ENCODE measurements around the gene RAI1. TPM values are rescaled to one million over a fixed set of nuclear protein-coding genes. Genes with fewer than 3 reads are reported as not detected.

The RAI1 gene
- total RNA-seq, 1 donor from 2014 or later, result 39.1 TPM

GRCh38 chr17:17844079-17844478 is 162.8 kb downstream of the RAI1 start:
- Histone ChIP-seq H3K27ac (ENCODE audit: low read depth, low read length) (no peak overlapping the region), H4K20me1 (ENCODE audit: insufficient read depth, low read length) (no peaks in the 10 kb centered on the region), H3K4me3 (ENCODE audit: insufficient read depth, low read depth, low read length) (no peak overlapping the region), H2AFZ (ENCODE audit: low read depth, low read length) (no peak overlapping the region), H3K4me2 (ENCODE audit: low read length) (no peak overlapping the region), H3K79me2 (ENCODE audit: insufficient read depth, low read length) (no peaks in the 10 kb centered on the region), H3K4me1 (ENCODE audit: insufficient read depth, low read length) (peaks cover 19% of the 10 kb centered on the region), H3K36me3 (ENCODE audit: insufficient read depth, low read length) (no peaks in the 10 kb centered on the region), H3K27me3 (ENCODE audit: insufficient read depth, low read length) (no peaks in the 10 kb centered on the region), H3K9ac (ENCODE audit: low read length) (no peak overlapping the region), H3K9me3 (ENCODE audit: insufficient read depth, low read depth, low read length) (no peaks in the 10 kb centered on the region)
- Mint-ChIP-seq H3K4me1 (ENCODE audit: low read depth, unreplicated experiment) (peaks cover 9% of the 10 kb centered on the region), H3K4me3 (ENCODE audit: unreplicated experiment) (no peak overlapping the region), H3K36me3 (ENCODE audit: low read depth, unreplicated experiment) (peaks cover 2% of the 10 kb centered on the region), H3K9me3 (ENCODE audit: unreplicated experiment) (no peaks in the 10 kb centered on the region), H3K27ac (ENCODE audit: unreplicated experiment) (no peak overlapping the region), H3K27me3 (ENCODE audit: low read depth, unreplicated experiment) (no peaks in the 10 kb centered on the region)
- DNase-seq (ENCODE audit: low read depth) (no peak), FAIRE-seq (no peak)
- no peak for TF ChIP-seq CTCF (IDR thresholded peaks at IDR 0.05; ENCODE audit: insufficient read depth, low read depth, low read length)
- TF ChIP-seq EZH2 (IDR thresholded peaks at IDR 0.05; ENCODE audit: insufficient read depth, low read length), result no peak

DNA sequence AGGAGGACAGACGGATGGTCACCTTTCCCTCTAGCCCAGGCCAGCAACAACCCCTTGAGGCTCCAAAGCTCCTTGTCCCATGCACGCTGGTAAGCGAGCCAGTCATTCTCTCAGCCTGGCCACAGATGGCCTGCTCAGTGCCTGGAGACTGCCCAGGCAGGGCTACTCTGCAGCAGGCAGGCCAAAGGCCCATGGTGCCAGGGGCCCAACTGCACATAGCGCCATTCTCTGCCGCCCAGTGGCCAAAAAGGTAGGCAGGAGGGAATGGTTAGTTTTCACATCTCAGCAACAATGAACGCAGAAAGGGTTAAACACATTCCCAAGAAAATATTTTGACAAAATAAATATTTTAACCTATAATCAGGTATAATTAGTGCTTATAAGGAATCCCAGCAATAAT is 163.2 kb downstream of the RAI1 start:
- FAIRE-seq (no peak), DNase-seq (ENCODE audit: low read depth) (no peak)
- Histone ChIP-seq H3K9me3 (ENCODE audit: insufficient read depth, low read depth, low read length) (no peaks in the 10 kb centered on the region), H4K20me1 (ENCODE audit: insufficient read depth, low read length) (no peaks in the 10 kb centered on the region), H3K4me1 (ENCODE audit: insufficient read depth, low read length) (peaks cover 16% of the 10 kb centered on the region), H3K36me3 (ENCODE audit: insufficient read depth, low read length) (no peaks in the 10 kb centered on the region), H2AFZ (ENCODE audit: low read depth, low read length) (no peak overlapping the region), H3K27ac (ENCODE audit: low read depth, low read length) (no peak overlapping the region), H3K4me3 (ENCODE audit: insufficient read depth, low read depth, low read length) (no peak overlapping the region), H3K4me2 (ENCODE audit: low read length) (no peak overlapping the region), H3K9ac (ENCODE audit: low read length) (no peak overlapping the region), H3K27me3 (ENCODE audit: insufficient read depth, low read length) (no peaks in the 10 kb centered on the region), H3K79me2 (ENCODE audit: insufficient read depth, low read length) (no peaks in the 10 kb centered on the region)
- Mint-ChIP-seq H3K36me3 (ENCODE audit: low read depth, unreplicated experiment) (peaks cover 2% of the 10 kb centered on the region), H3K4me1 (ENCODE audit: low read depth, unreplicated experiment) (peaks cover 7% of the 10 kb centered on the region), H3K27ac (ENCODE audit: unreplicated experiment) (no peak overlapping the region), H3K4me3 (ENCODE audit: unreplicated experiment) (no peak overlapping the region), H3K9me3 (ENCODE audit: unreplicated experiment) (no peaks in the 10 kb centered on the region), H3K27me3 (ENCODE audit: low read depth, unreplicated experiment) (no peaks in the 10 kb centered on the region)
- no peak for TF ChIP-seq EZH2 (IDR thresholded peaks at IDR 0.05; ENCODE audit: insufficient read depth, low read length)
- TF ChIP-seq CTCF (IDR thresholded peaks at IDR 0.05; ENCODE audit: insufficient read depth, low read depth, low read length), result no peak

- Histone ChIP-seq H3K9me3 (ENCODE audit: insufficient read depth, low read depth, low read length) (no peaks in the 10 kb centered on the region), H3K4me3 (ENCODE audit: insufficient read depth, low read depth, low read length) (no peak overlapping the region), H3K9ac (ENCODE audit: low read length) (no peak overlapping the region), H3K4me2 (ENCODE audit: low read length) (no peak overlapping the region), H2AFZ (ENCODE audit: low read depth, low read length) (no peak overlapping the region), H3K27ac (ENCODE audit: low read depth, low read length) (no peak overlapping the region), H3K36me3 (ENCODE audit: insufficient read depth, low read length) (no peaks in the 10 kb centered on the region), H3K27me3 (ENCODE audit: insufficient read depth, low read length) (no peaks in the 10 kb centered on the region), H4K20me1 (ENCODE audit: insufficient read depth, low read length) (no peaks in the 10 kb centered on the region), H3K4me1 (ENCODE audit: insufficient read depth, low read length) (peaks cover 14% of the 10 kb centered on the region), H3K79me2 (ENCODE audit: insufficient read depth, low read length) (no peaks in the 10 kb centered on the region)
- H3K9me3 Mint-ChIP-seq (ENCODE audit: unreplicated experiment), result no peaks in the 10 kb centered on the region
- peaks cover 11% of the 10 kb centered on the region for H3K4me1 Mint-ChIP-seq (ENCODE audit: low read depth, unreplicated experiment)
- no peak overlapping the region for H3K27ac Mint-ChIP-seq (ENCODE audit: unreplicated experiment)
- no peak for FAIRE-seq
- TF ChIP-seq CTCF (IDR thresholded peaks at IDR 0.05; ENCODE audit: insufficient read depth, low read depth, low read length), result no peak
- no peak for TF ChIP-seq EZH2 (IDR thresholded peaks at IDR 0.05; ENCODE audit: insufficient read depth, low read length)
- H3K27me3 Mint-ChIP-seq (ENCODE audit: low read depth, unreplicated experiment), result no peaks in the 10 kb centered on the region
- peaks cover 3% of the 10 kb centered on the region for H3K36me3 Mint-ChIP-seq (ENCODE audit: low read depth, unreplicated experiment)
- DNase-seq (ENCODE audit: low read depth), result no peak
- H3K4me3 Mint-ChIP-seq (ENCODE audit: unreplicated experiment), result no peak overlapping the region
Observed at GRCh38 chr17:17845046-17845775, 164.0 kb downstream of the RAI1 start.
